ENCODE data around the gene PRELID2. TPM values are rescaled to one million over a fixed set of nuclear protein-coding genes. Genes with fewer than 3 reads are reported as not detected.
A peak's percentile ranks its signal among the peaks of the same experiment; 100 is the strongest.
"Not testable (repeated sequence)": the region's sequence is repeated elsewhere in the genome, so short reads cannot be mapped to it uniquely, and the experiment has no call there.

PRELID2 gene
- polyA plus RNA-seq = 1 to 10 TPM; 1.1 to 1.5 TPM

DNA sequence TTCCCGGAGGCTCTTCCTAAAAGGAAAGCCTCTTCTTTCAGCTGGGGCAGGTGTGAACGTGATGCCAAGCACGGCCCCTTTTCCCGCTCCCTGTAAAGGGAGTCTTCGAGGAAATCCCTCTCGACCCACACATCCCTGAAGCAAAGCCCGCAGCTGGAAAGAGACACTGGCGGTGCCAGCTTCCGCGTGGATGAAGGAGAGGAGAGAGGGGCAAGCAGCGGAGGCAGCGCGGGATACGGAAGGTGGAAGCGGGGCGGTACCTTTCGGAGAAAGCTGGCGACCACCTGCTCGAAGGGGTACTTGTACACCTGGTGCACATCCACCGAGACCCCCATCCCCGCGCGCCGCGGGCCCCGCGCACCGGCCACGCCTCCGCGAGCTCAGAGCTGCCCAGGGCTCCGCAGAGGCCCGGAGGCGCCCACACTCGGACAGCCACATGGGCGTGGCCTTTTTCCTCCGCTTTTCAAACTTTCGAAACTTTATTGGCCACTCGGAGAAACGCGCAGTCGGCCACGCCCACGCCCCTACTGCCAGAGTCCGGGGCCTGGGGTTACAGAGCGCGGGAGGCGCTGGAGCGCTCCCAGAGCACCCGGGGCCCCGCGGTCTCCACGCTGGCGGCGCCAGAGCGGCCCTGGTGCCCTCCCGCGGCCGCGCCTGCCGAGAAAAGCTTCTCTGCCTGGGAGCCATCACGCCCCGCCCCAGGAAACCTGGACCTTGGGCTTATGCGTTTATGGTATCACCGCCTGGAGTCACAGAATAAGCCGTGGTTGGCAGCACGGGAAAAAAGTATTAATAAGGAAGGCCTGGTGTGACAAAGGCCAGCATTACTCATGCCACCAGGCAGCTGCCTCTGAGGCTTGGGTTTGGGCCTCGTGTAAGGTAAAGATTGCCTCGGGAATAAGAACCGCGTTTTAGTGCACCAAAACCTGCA is at the start of gene PRELID2:
Gene PRELID2, minus strand, starts transcription at position 426 of the 931 bp plus-strand sequence. Its CDS starts 91 bp downstream, at position 335.
- Histone ChIP-seq H3K36me3 (ENCODE audit: control insufficient read depth in 2 of 2, insufficient read depth in 2 of 2, low read length in 1 of 2) (no peaks in the 10 kb centered on the region), H3K27ac (ENCODE audit: low read depth in 2 of 2, low read length in 1 of 2) (peak within 1 kb of the TSS in 1 of 2 donors; percentile 61), H3K27me3 (ENCODE audit: control insufficient read depth in 1 of 2, insufficient read depth in 2 of 2, low read length in 2 of 2) (no peaks in the 10 kb centered on the region), H3K4me1 (ENCODE audit: control insufficient read depth in 2 of 2, insufficient read depth in 2 of 2, low read length in 1 of 2) (no peaks in the 10 kb centered on the region), H3K4me3 (ENCODE audit: low read depth in 1 of 2, low read length in 2 of 2) (peak within 1 kb of the TSS; percentile 59 to 69), H3K9me3 (ENCODE audit: control insufficient read depth in 2 of 2, insufficient read depth in 1 of 2, low read depth in 1 of 2, low read length in 1 of 2) (no peaks in the 10 kb centered on the region)
- 1 to 2% methylated on average over 67 to 71 of the region's 71 CpGs for WGBS, 2 donors

DNA sequence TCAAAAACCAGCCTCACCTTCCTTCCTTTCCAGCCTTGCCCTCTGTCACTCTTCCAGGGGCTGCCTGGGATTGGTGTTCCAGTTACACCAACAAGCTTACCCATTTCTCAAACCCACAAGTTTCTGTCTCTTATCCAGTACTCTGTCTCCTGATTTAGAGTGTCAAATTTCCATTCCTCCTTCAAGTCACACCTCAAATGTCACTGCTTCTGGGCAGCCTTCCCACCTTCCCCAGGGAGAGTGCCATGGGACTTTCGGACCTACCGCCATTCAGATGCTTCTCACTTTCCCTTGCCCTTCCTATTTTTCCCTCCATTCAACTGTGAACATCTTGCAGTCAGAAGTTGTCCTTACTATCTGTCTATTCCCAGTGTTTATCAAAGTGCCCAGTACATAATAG is 39.6 kb upstream of the PRELID2 start:
- H3K36me3 ChIP-seq (ENCODE audit: control insufficient read depth in 2 of 2, insufficient read depth in 2 of 2, low read length in 1 of 2) = no peaks in the 10 kb centered on the region
- H3K4me1 ChIP-seq (ENCODE audit: control insufficient read depth in 2 of 2, insufficient read depth in 2 of 2, low read length in 1 of 2) = no peaks in the 10 kb centered on the region
- no peaks in the 10 kb centered on the region for H3K27me3 ChIP-seq (ENCODE audit: control insufficient read depth in 1 of 2, insufficient read depth in 2 of 2, low read length in 2 of 2)
- 90 to 99% methylated on average over 2 of the region's 2 CpGs for WGBS, 2 donors
- H3K27ac ChIP-seq (ENCODE audit: low read depth in 2 of 2, low read length in 1 of 2) = no peak overlapping the region
- no peak overlapping the region for H3K4me3 ChIP-seq (ENCODE audit: low read depth in 1 of 2, low read length in 2 of 2)
- no peaks in the 10 kb centered on the region for H3K9me3 ChIP-seq (ENCODE audit: control insufficient read depth in 2 of 2, insufficient read depth in 1 of 2, low read depth in 1 of 2, low read length in 1 of 2)

DNA sequence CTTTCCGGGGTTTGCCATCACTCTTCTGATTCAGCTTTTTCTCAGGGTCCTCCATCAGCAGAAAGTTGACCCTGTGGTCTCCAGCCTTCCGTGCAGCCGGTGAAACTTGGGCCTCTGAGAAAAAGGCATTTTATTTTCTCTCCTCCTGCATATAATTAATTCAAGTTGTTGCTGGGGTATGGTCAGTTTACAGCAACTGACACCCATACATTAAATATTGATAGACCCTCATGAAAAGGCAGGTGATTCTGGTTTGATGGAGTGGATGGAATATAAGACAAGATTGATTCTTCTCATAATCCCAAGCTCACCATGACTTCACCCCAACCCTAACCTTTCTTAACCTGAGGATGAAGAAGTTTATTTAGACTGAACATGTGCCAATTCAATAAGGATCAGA is 37.8 kb upstream of the PRELID2 start, which contains the start of gene GRXCR2:
Gene GRXCR2, minus strand, starts transcription at position 101 of the 400 bp plus-strand sequence. Its CDS starts 46 bp downstream, at position 55.
- H3K27ac ChIP-seq (ENCODE audit: low read depth in 2 of 2, low read length in 1 of 2) = no peak within 1 kb of the TSS
- H3K4me3 ChIP-seq (ENCODE audit: low read depth in 1 of 2, low read length in 2 of 2) = no peak within 1 kb of the TSS
- no peaks in the 10 kb centered on the region for H3K9me3 ChIP-seq (ENCODE audit: control insufficient read depth in 2 of 2, insufficient read depth in 1 of 2, low read depth in 1 of 2, low read length in 1 of 2)
- WGBS, 2 donors = 73 to 88% methylated on average over 3 of the region's 3 CpGs
- no peaks in the 10 kb centered on the region for H3K27me3 ChIP-seq (ENCODE audit: control insufficient read depth in 1 of 2, insufficient read depth in 2 of 2, low read length in 2 of 2)
- H3K4me1 ChIP-seq (ENCODE audit: control insufficient read depth in 2 of 2, insufficient read depth in 2 of 2, low read length in 1 of 2) = no peaks in the 10 kb centered on the region
- no peaks in the 10 kb centered on the region for H3K36me3 ChIP-seq (ENCODE audit: control insufficient read depth in 2 of 2, insufficient read depth in 2 of 2, low read length in 1 of 2)

DNA sequence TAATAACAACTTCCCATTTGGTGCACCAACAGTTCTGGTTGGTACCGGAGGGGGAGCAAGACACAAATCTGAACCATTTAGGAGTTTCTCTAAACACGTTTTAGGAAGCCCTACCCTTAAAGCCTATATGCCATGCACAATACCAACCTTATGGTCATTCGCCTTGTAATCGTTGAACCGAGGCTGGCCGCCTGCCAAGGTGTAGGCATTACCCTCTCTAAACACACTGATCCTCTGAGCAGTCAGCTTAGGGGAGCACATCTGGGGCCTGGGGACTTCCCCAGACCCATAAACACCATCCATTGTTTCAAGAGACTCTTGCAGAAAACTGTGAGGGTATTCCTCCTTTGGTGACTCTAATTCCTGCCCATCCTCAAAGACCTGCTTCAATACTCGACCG is 37.3 kb upstream of the PRELID2 start:
- no peak overlapping the region for H3K4me3 ChIP-seq (ENCODE audit: low read depth in 1 of 2, low read length in 2 of 2)
- no peaks in the 10 kb centered on the region for H3K27me3 ChIP-seq (ENCODE audit: control insufficient read depth in 1 of 2, insufficient read depth in 2 of 2, low read length in 2 of 2)
- no peaks in the 10 kb centered on the region for H3K4me1 ChIP-seq (ENCODE audit: control insufficient read depth in 2 of 2, insufficient read depth in 2 of 2, low read length in 1 of 2)
- WGBS, 2 donors = 73 to 76% methylated on average over 8 of the region's 8 CpGs
- no peak overlapping the region for H3K27ac ChIP-seq (ENCODE audit: low read depth in 2 of 2, low read length in 1 of 2)
- H3K36me3 ChIP-seq (ENCODE audit: control insufficient read depth in 2 of 2, insufficient read depth in 2 of 2, low read length in 1 of 2) = no peaks in the 10 kb centered on the region
- no peaks in the 10 kb centered on the region for H3K9me3 ChIP-seq (ENCODE audit: control insufficient read depth in 2 of 2, insufficient read depth in 1 of 2, low read depth in 1 of 2, low read length in 1 of 2)

DNA sequence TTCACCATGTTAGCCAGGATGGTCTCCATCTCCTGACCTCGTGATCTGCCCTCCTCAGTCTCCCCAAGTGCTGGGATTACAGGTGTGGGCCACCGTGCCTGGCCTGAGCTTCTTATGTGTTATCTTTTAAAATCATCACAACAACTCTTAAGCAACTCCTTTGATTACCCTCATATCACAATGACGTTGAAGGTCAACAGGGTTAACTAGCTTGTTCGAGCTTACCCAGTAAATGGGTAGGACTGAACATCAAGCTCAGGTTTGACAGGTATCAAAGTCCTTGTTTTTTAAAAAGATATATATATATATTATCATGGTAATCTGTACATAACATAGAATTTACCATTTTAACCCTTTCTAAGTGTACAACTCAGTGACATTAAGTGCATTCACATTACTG is 34.6 kb upstream of the PRELID2 start:
- Histone ChIP-seq H3K27ac (ENCODE audit: low read depth in 2 of 2, low read length in 1 of 2) (no peak overlapping the region), H3K36me3 (ENCODE audit: control insufficient read depth in 2 of 2, insufficient read depth in 2 of 2, low read length in 1 of 2) (no peaks in the 10 kb centered on the region), H3K4me1 (ENCODE audit: control insufficient read depth in 2 of 2, insufficient read depth in 2 of 2, low read length in 1 of 2) (no peaks in the 10 kb centered on the region), H3K4me3 (ENCODE audit: low read depth in 1 of 2, low read length in 2 of 2) (no peak overlapping the region), H3K27me3 (ENCODE audit: control insufficient read depth in 1 of 2, insufficient read depth in 2 of 2, low read length in 2 of 2) (no peaks in the 10 kb centered on the region), H3K9me3 (ENCODE audit: control insufficient read depth in 2 of 2, insufficient read depth in 1 of 2, low read depth in 1 of 2, low read length in 1 of 2) (no peaks in the 10 kb centered on the region)
- 63 to 83% methylated on average over 4 of the region's 4 CpGs for WGBS, 2 donors

DNA sequence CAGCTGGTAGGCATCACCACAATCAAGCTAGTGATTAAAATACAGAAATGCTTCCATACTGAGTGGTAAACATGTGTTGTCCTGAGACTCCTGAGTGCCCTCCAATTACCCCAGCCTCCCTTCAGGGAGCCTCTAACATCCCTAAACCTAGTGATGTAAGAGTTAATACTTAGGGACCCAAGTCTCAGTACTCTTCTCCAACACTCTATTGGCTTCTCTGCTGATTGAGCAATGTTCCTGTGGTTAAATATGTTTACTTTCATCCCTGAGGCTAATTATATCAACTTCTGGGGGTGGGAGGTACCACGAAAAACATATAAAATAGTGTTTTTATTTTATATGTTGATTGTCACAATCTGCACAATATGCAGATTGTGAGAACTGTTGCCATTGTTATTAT is 32.7 kb upstream of the PRELID2 start:
- H3K9me3 ChIP-seq (ENCODE audit: control insufficient read depth in 2 of 2, insufficient read depth in 1 of 2, low read depth in 1 of 2, low read length in 1 of 2) = no peaks in the 10 kb centered on the region
- WGBS, 2 donors = 29 to 32% methylated on average over 1 of the region's 1 CpG

DNA sequence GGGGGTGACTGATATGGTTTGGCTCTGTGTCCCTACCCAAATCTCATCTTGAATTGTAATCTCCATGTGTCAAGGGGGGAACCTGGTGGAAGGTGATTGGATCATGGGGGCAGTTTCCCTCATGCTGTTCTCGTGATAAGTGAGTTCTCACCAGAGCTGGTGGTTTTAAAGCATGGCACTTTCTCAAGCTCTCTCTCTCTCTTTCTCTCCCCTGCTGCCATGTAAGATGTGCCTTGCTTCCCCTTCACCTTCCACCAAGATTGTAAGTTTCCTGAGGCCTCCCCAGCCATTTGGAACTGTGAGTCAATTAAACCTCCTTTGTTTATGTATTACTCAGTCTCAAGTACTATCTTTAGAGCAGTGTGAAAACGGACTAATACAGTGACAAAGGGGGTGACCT is 29.3 kb upstream of the PRELID2 start:
- H3K27ac ChIP-seq (ENCODE audit: low read depth in 2 of 2, low read length in 1 of 2); H3K4me3 ChIP-seq (ENCODE audit: low read depth in 1 of 2, low read length in 2 of 2); H3K27me3 ChIP-seq (ENCODE audit: control insufficient read depth in 1 of 2, insufficient read depth in 2 of 2, low read length in 2 of 2); H3K4me1 ChIP-seq (ENCODE audit: control insufficient read depth in 2 of 2, insufficient read depth in 2 of 2, low read length in 1 of 2); H3K36me3 ChIP-seq (ENCODE audit: control insufficient read depth in 2 of 2, insufficient read depth in 2 of 2, low read length in 1 of 2); H3K9me3 ChIP-seq (ENCODE audit: control insufficient read depth in 2 of 2, insufficient read depth in 1 of 2, low read depth in 1 of 2, low read length in 1 of 2): not testable (repeated sequence)
- 75 to 84% methylated on average over 2 of the region's 2 CpGs for WGBS, 2 donors

More for the DNA sequence above, 32.7 kb upstream of the PRELID2 start:
- Histone ChIP-seq H3K4me3 (ENCODE audit: low read depth in 1 of 2, low read length in 2 of 2) (no peak overlapping the region), H3K4me1 (ENCODE audit: control insufficient read depth in 2 of 2, insufficient read depth in 2 of 2, low read length in 1 of 2) (no peaks in the 10 kb centered on the region), H3K36me3 (ENCODE audit: control insufficient read depth in 2 of 2, insufficient read depth in 2 of 2, low read length in 1 of 2) (no peaks in the 10 kb centered on the region), H3K27ac (ENCODE audit: low read depth in 2 of 2, low read length in 1 of 2) (no peak overlapping the region), H3K27me3 (ENCODE audit: control insufficient read depth in 1 of 2, insufficient read depth in 2 of 2, low read length in 2 of 2) (no peaks in the 10 kb centered on the region)

DNA sequence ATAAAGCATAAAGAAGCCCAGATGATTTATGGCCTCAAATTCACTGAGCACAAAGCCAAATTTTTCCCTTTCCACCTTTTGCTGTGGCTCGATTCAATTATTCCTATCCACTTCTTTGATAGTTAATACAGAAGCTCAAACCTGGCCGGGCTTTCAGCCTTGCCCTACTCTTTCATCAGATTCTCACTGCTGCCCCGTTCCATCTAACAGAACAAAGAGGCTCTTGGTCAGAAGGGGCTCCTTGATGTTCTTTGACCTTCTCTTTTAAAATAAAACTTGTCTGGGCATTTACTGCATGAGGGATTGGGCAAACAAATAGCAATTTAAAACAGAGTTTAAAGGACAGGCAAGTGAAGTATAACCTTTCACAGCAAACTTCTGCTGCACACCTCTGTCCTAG is 27.9 kb upstream of the PRELID2 start:
- Histone ChIP-seq H3K4me3 (ENCODE audit: low read depth in 1 of 2, low read length in 2 of 2) (no peak overlapping the region), H3K4me1 (ENCODE audit: control insufficient read depth in 2 of 2, insufficient read depth in 2 of 2, low read length in 1 of 2) (no peaks in the 10 kb centered on the region), H3K9me3 (ENCODE audit: control insufficient read depth in 2 of 2, insufficient read depth in 1 of 2, low read depth in 1 of 2, low read length in 1 of 2) (no peaks in the 10 kb centered on the region), H3K36me3 (ENCODE audit: control insufficient read depth in 2 of 2, insufficient read depth in 2 of 2, low read length in 1 of 2) (no peaks in the 10 kb centered on the region), H3K27me3 (ENCODE audit: control insufficient read depth in 1 of 2, insufficient read depth in 2 of 2, low read length in 2 of 2) (no peaks in the 10 kb centered on the region), H3K27ac (ENCODE audit: low read depth in 2 of 2, low read length in 1 of 2) (no peak overlapping the region)
- 80 to 84% methylated on average over 3 of the region's 3 CpGs for WGBS, 2 donors

DNA sequence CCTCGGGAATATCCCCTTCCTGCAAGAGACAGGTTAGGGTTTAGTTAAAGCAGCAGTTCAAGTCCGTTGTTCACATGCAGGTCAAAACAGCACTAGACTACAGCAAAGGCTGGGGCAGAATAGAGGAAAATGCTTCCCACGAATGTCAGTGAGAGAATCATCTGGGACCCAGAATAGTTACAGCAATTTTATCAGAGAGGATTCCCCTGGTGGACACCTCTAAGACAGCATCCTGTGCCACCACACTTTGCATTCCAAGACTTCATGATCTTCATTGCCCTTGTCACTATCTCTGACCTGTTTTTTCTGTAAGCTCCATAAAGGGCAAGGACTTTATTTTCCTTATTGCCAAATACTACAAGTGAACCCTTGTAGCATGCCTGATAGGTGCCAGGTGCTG is 24.8 kb upstream of the PRELID2 start:
- no peak overlapping the region for H3K27ac ChIP-seq (ENCODE audit: low read depth in 2 of 2, low read length in 1 of 2)
- 86 to 87% methylated on average over 3 of the region's 3 CpGs for WGBS, 2 donors
- H3K4me3 ChIP-seq (ENCODE audit: low read depth in 1 of 2, low read length in 2 of 2) = no peak overlapping the region
- no peaks in the 10 kb centered on the region for H3K9me3 ChIP-seq (ENCODE audit: control insufficient read depth in 2 of 2, insufficient read depth in 1 of 2, low read depth in 1 of 2, low read length in 1 of 2)
- H3K4me1 ChIP-seq (ENCODE audit: control insufficient read depth in 2 of 2, insufficient read depth in 2 of 2, low read length in 1 of 2) = peaks cover 1 to 5% of the 10 kb centered on the region in 2 donors
- no peaks in the 10 kb centered on the region for H3K27me3 ChIP-seq (ENCODE audit: control insufficient read depth in 1 of 2, insufficient read depth in 2 of 2, low read length in 2 of 2)
- H3K36me3 ChIP-seq (ENCODE audit: control insufficient read depth in 2 of 2, insufficient read depth in 2 of 2, low read length in 1 of 2) = no peaks in the 10 kb centered on the region

DNA sequence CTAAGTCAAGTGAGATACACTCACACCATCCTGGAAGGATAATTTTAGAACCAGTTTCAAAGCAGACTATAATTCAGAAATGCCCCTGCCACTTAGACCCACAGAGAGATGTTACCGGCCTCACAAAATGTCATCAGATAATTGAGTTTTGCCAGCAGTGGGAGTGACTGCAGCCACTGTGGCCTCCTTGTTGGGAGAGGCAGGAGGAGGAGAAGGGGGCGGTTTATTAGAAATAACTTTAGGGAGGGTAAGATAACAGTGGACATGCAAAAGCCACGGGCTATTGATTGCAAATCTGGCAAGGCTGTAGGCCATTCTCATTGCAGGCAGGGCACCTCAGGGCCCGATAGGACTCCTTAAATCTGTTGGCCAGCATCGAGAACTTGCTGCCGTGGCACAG is 24.3 kb upstream of the PRELID2 start:
- H3K27me3 ChIP-seq (ENCODE audit: control insufficient read depth in 1 of 2, insufficient read depth in 2 of 2, low read length in 2 of 2) = no peaks in the 10 kb centered on the region
- peaks cover 3 to 5% of the 10 kb centered on the region in 2 donors for H3K4me1 ChIP-seq (ENCODE audit: control insufficient read depth in 2 of 2, insufficient read depth in 2 of 2, low read length in 1 of 2)
- H3K36me3 ChIP-seq (ENCODE audit: control insufficient read depth in 2 of 2, insufficient read depth in 2 of 2, low read length in 1 of 2) = no peaks in the 10 kb centered on the region
- no peak overlapping the region for H3K4me3 ChIP-seq (ENCODE audit: low read depth in 1 of 2, low read length in 2 of 2)
- no peaks in the 10 kb centered on the region for H3K9me3 ChIP-seq (ENCODE audit: control insufficient read depth in 2 of 2, insufficient read depth in 1 of 2, low read depth in 1 of 2, low read length in 1 of 2)
- WGBS, 2 donors = 85 to 87% methylated on average over 6 of the region's 6 CpGs
- H3K27ac ChIP-seq (ENCODE audit: low read depth in 2 of 2, low read length in 1 of 2) = no peak overlapping the region

All from esophagus (tissue), 2 donors.